GM19238 (cell line): ENCODE measurements around the gene GRIN2B.

Experiments used
- DNase-seq: peaks from one replicate; pipeline ENCODE4 v3.0.0; 2011; ENCODE audit warnings: low spot score; ENCODE audit not compliant: insufficient read length

Gene GRIN2B

DNA sequence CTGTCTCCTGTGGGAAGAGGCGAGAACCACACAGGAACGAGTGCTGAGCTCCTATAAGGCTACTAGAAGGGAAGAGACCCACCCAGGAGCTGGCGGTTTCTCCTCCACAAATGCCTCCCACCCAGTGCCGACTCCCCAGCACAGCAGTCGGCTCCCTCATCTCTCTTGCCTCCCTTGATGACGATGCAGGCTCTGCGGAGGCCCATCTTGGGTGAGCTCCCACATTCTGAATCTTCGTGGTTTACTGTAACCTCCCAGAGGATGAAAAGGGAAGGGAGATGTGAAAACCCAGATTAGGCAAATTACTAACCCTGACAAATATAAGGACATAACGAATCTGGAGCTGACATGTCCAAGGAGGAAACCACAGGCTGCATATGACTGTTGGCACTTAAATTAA is 23.8 kb downstream of the GRIN2B start:
- no peak for DNase-seq

- DNase-seq: no peak
Measured at GRCh38 chr12:13956060-13956590, 25.3 kb downstream of the GRIN2B start.

DNA sequence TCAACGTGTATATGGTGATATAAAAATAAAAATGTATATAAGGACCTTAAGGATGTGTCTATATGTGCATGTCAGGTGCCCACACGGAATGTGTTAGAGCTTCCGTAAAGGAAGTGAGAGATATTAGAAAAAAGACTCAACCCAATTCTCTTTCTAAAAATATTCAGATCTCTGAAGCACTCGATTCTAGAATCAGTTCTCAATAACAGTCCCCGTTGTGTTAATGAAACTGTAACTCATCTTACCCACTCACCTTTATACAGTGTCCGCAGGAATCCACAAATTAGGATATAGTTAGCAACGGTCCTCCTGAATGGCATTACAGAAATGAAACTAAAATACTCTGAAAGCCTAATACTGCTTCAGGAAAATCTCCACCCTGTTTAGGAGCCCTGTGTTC is 29.3 kb downstream of the GRIN2B start:
- no peak for DNase-seq

DNA sequence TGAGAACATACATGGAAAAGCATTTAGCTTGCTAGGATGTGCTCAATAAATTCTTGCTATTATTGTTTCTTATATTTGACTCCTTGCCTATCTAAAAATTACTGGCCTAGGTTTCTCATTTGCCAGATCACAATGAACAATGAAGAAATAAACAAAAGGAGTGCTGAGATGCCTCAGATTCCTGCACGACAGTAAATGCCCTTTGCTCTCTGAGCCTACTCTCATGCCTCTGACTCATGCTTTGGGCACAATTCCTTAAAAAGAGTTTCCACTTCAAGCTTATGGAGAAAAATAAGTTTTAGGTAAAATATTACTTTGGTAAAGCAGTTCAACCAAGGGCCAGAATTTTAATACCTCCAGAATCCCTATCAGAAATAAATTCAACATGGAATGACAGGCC is 30.9 kb downstream of the GRIN2B start:
- no peak for DNase-seq

DNA sequence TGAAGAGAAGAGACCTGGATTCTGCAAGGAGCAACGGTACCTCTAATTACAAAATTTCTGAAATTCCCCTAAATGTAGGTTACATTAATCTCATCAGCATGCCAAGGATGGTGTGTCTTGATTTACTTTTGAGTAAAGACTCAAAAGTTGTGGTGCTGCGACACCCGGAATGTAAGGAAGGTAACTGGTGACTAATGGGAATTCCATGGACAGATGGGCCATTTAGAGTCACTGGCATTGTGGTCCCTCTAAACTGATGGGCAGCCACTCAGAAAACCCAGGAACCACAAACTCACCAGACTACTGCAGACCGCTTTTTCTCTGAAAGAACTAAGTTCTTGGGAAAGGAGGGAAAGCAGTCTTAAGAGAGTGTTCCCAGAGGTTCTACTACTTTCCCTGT is 32.8 kb downstream of the GRIN2B start:
- DNase-seq: no peak

GRCh38 chr12:13947276-13947946 is 34.0 kb downstream of the GRIN2B start:
- DNase-seq: no peak

GRCh38 chr12:13945641-13946040 is 35.8 kb downstream of the GRIN2B start:
- no peak for DNase-seq

DNA sequence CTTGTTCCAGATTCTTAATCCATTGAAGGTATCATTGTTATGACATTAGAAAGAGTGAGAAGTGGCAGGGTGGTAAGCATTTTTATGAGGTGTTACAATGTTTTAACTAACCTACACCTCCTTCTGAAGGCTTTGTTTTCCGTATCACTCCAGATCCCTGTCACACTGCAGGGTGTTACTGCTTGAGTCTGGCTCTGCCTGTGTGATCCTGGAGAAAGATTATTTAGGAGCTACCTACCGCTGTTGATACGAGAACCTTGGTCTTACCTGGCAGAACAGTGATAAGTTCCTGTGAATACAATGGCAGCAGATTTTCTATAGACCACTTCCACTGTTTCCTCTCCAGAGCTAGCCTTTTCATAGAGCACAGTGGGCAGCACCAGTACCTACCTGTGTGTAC is 36.2 kb downstream of the GRIN2B start:
- no peak for DNase-seq

- DNase-seq: no peak
Measured at GRCh38 chr12:13942826-13943225, 38.6 kb downstream of the GRIN2B start.

- peak; percentile 11 for DNase-seq
Measured at GRCh38 chr12:13941258-13942249, 39.8 kb downstream of the GRIN2B start.

- DNase-seq: no peak
Measured at GRCh38 chr12:13940335-13940865, 41.0 kb downstream of the GRIN2B start.

DNA sequence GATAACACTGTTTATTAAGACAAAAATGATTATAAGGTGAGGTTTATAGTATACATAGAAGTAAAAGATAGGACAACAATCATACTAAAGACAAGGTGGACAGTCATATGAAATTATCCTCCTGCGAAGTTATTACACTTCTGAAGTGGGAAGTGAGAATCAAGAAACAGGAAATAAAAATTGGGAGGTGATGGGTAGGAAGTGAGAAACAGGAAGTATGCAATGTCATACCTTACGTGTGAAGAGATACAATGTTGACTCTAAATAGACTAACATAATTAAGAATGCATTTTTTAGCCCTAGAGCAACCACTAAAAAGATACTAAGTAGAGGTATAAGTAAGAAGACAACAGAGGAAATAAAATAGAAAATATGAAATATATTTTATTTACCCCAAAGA is 43.7 kb downstream of the GRIN2B start:
- no peak for DNase-seq

- DNase-seq: no peak
Measured at GRCh38 chr12:13935169-13935568, 46.2 kb downstream of the GRIN2B start.
